Endothelial cell of umbilical vein (primary cell): Measurements from ENCODE around the gene APMAP. TPM values are rescaled to one million over a fixed set of nuclear protein-coding genes. Genes with fewer than 3 reads are reported as not detected.

Experiments
- BruUV-seq: library from RNA; stranded (reverse); fragments of 400-500 nt; replicated peaks from 2 replicates; lab custom pipeline; 2021; lab: Mats Ljungman, UMichigan
- CTCF ChIA-PET: fragments of 300-600, 350-600 bp; sonication (Branson Sonifier 250); formaldehyde crosslinking; loops from one replicate; lab custom pipeline; 2021; ENCODE audit warnings: antibody characterized with exemption, inconsistent platforms; lab: Charles Lee
- POLR2A ChIA-PET: fragments of 300-600, 350-600 bp; sonication (Branson Sonifier 250); formaldehyde crosslinking; loops from one replicate; lab custom pipeline; 2021; ENCODE audit warnings: antibody characterized with exemption, inconsistent platforms; lab: Charles Lee
- DNase-seq: peaks from one replicate; pipeline ENCODE4 v3.0.0-alpha.2; 2011; ENCODE audit warnings: low read depth, low spot score
- FAIRE-seq: peaks from 2 replicates; lab custom pipeline; 2011; peaks lifted over from hg19 to GRCh38; lab: Jason Lieb, UNC
- H2AFZ ChIP-seq: 2 replicates; pipeline ENCODE4 v1.6.0; 2012; ENCODE audit warnings: low read depth, low read length, control low read depth, inconsistent platforms
- H3K27ac ChIP-seq: 2 replicates; pipeline ENCODE4 v1.5.1; 2011; ENCODE audit warnings: low read depth, mild to moderate bottlenecking, control low read depth, low read length, moderate library complexity; ENCODE audit not compliant: insufficient read depth
- H3K27me3 ChIP-seq, 2 experiments: 2 replicates each; pipeline versions ENCODE4 v1.6.0 to v1.6.1; 2011; ENCODE audit warnings: low read length in 2 of 2, mixed read lengths in 1 of 2; ENCODE audit not compliant: control insufficient read depth in 2 of 2, insufficient read depth in 2 of 2
- H3K36me3 ChIP-seq, 2 experiments: 2 replicates in 1 of 2; 3 replicates in 1 of 2; pipeline ENCODE4 v1.5.1; 2011; ENCODE audit warnings: low read length in 2 of 2, mild to moderate bottlenecking in 1 of 2, moderate library complexity in 1 of 2; ENCODE audit not compliant: control insufficient read depth in 2 of 2, insufficient read depth in 2 of 2; ENCODE audit errors: extremely low read depth in 1 of 2
- H3K4me1 ChIP-seq: 3 replicates; pipeline ENCODE4 v1.5.1; 2011; ENCODE audit warnings: mild to moderate bottlenecking, low read length; ENCODE audit not compliant: control insufficient read depth, insufficient read depth; ENCODE audit errors: extremely low read depth
- H3K4me2 ChIP-seq: 2 replicates; pipeline ENCODE4 v1.6.1; 2011; ENCODE audit warnings: low read length, control low read depth, mixed read lengths; ENCODE audit not compliant: insufficient read depth
- H3K4me3 ChIP-seq, 3 experiments: fragments of 200-600 bp in 1 of 3; sonication (generic), shearing (Covaris generic) in 1 of 3; replicated peaks in 1 of 3; 2 replicates each; pipeline ENCODE4 v1.5.1; 2011 to 2016; ENCODE audit warnings: control low read depth in 3 of 3, low read length in 3 of 3, mild to moderate bottlenecking in 2 of 3, inconsistent platforms in 1 of 3, low read depth in 1 of 3, moderate library complexity in 1 of 3; ENCODE audit not compliant: insufficient read depth in 1 of 3
- H3K79me2 ChIP-seq: 2 replicates; pipeline ENCODE4 v1.6.0; 2012; ENCODE audit warnings: low read length, inconsistent platforms; ENCODE audit not compliant: control insufficient read depth, insufficient read depth
- H3K9ac ChIP-seq: replicated peaks from 2 replicates; pipeline ENCODE3; 2011; ENCODE audit warnings: low read length, control low read depth; ENCODE audit not compliant: insufficient read depth; ENCODE audit errors: extremely low read depth
- H3K9me1 ChIP-seq: replicated peaks from 3 replicates; pipeline ENCODE4 v1.6.0; 2011; ENCODE audit warnings: mild to moderate bottlenecking, low read length; ENCODE audit not compliant: control insufficient read depth, insufficient read depth; ENCODE audit errors: extremely low read depth
- H3K9me3 ChIP-seq: replicated peaks from 2 replicates; pipeline ENCODE4 v1.5.1; 2012; ENCODE audit warnings: low read length, inconsistent platforms; ENCODE audit not compliant: control insufficient read depth, insufficient read depth
- H4K20me1 ChIP-seq: replicated peaks from 2 replicates; pipeline ENCODE3; 2011; ENCODE audit warnings: mild to moderate bottlenecking, low read length; ENCODE audit not compliant: control insufficient read depth, insufficient read depth; ENCODE audit errors: extremely low read depth
- EZH2 ChIP-seq: IDR thresholded peaks from 2 replicates; pipeline ENCODE4 v1.6.1; 2012; ENCODE audit warnings: borderline replicate concordance, low read depth, mild to moderate bottlenecking, moderate library complexity, low read length, inconsistent platforms; ENCODE audit not compliant: severe bottlenecking
- FOS ChIP-seq: IDR thresholded peaks from 2 replicates; pipeline ENCODE4 v1.6.1; 2011; ENCODE audit warnings: mild to moderate bottlenecking, low read length, moderate library complexity, borderline replicate concordance; ENCODE audit not compliant: insufficient read depth
- GATA2 ChIP-seq: IDR thresholded peaks from 2 replicates; pipeline ENCODE4 v1.7.0; 2011; ENCODE audit warnings: low read depth, mild to moderate bottlenecking, moderate library complexity, mixed read lengths, low read length; ENCODE audit not compliant: insufficient read length, insufficient read depth
- JUN ChIP-seq: IDR thresholded peaks from 2 replicates; pipeline ENCODE4 v1.6.1; 2011; ENCODE audit warnings: borderline replicate concordance, low read depth; ENCODE audit not compliant: insufficient read length, insufficient read depth
- MYC ChIP-seq: IDR thresholded peaks from one replicate; pipeline ENCODE4 v1.6.1; 2011; ENCODE audit warnings: mild to moderate bottlenecking, low read depth, low read length
- POLR2A ChIP-seq: IDR thresholded peaks from 2 replicates; pipeline ENCODE4 v1.6.1; 2012; ENCODE audit warnings: low read depth, mild to moderate bottlenecking, control low read depth, low read length
- POLR2AphosphoS5 ChIP-seq: IDR thresholded peaks from 2 replicates; pipeline ENCODE4 v1.6.1; 2012; ENCODE audit warnings: low read depth, mild to moderate bottlenecking, control low read depth, low read length, moderate library complexity; ENCODE audit not compliant: insufficient read depth
- dilution Hi-C: fragments of 300-500 bp; cut with MboI; formaldehyde crosslinking; loops from one replicate; pipeline ENCODE4 v1.15.0; 2019; ENCODE audit warnings: low sequenced_read_pairs; ENCODE audit not compliant: extremely low pct_ligation_motif_present
- intact Hi-C: fragments of 100-400 bp; cut with micrococcal nuclease; formaldehyde crosslinking; loops from one replicate; pipeline ENCODE4 v1.10.0; 2022
- polyA plus RNA-seq, 4 experiments: library from polyadenylated mRNA; depleted of rRNA in 3 of 4; stranded (reverse) in 3 of 4; unstranded in 1 of 4; fragments of >200 nt; gene quantifications; 2 replicates each; pipeline versions ENCODE4 v1.2.1 to v1.2.3, GENCODE V29; 2011 to 2012; ENCODE audit warnings: missing spikeins in 1 of 4
- total RNA-seq: library from RNA; stranded (reverse); gene quantifications from 2 replicates; pipeline ENCODE4 v1.2.3, GENCODE V29; 2021
- TF ChIP-seq, protein P1 (sequence below): IDR thresholded peaks from 2 replicates; pipeline ENCODE4 v1.6.1; 2011; ENCODE audit not compliant: insufficient read depth, insufficient read length
- TF ChIP-seq, protein P2 (sequence below), 2 donors: IDR thresholded peaks; 1 replicate in 1 of 2; 2 replicates in 1 of 2; pipeline ENCODE4 v1.5.1; 2011; ENCODE audit warnings: low read length in 2 of 2, mild to moderate bottlenecking in 2 of 2, moderate library complexity in 2 of 2, control low read depth in 1 of 2, inconsistent platforms in 1 of 2, low read depth in 1 of 2; ENCODE audit not compliant: insufficient read depth in 1 of 2; ENCODE audit errors: extremely low read depth in 1 of 2

Gene APMAP
- total and polyA plus RNA-seq, 2 donors (not counting 3 experiments of a cell fraction or from before 2014, with no cell fraction given) = 80.7 to 110 TPM

DNA sequence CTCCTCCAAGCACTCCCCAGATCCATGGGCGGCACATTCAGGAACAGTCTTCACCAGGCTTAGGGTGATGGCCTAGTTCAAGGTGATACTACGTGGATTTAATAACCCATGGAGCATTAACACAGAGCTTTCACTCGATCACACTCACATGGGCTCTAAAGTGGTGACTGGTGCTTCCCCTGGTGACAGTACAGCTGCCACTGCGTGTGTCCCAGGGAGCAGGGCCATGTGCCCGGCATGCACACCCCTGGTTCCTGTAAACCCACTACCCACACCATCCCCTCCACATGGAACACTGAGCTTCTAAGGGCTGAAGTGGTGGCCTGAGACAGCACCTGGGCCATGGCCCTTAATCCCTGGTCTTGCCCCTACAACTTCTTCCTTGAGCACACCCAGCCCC is 27.8 kb upstream of the APMAP start:
- dilution Hi-C loops = no loop called here
- Histone ChIP-seq H3K9me3 (no peaks in the 10 kb centered on the region), H3K4me3 (no peak overlapping the region), H3K27me3 (no peaks in the 10 kb centered on the region), H4K20me1 (no peaks in the 10 kb centered on the region), H3K79me2 (no peaks in the 10 kb centered on the region), H3K4me2 (no peak overlapping the region), H3K4me1 (no peaks in the 10 kb centered on the region), H3K9me1 (no peaks in the 10 kb centered on the region), H3K36me3 (no peaks in the 10 kb centered on the region), H3K9ac (no peak overlapping the region), H3K27ac (no peak overlapping the region), H2AFZ (no peak overlapping the region)
- DNase-seq = no peak
- TF ChIP-seq MYC (no peak), POLR2A (no peak), POLR2AphosphoS5 (no peak), JUN (no peak), GATA2 (no peak), EZH2 (no peak), FOS (no peak)
- TF ChIP-seq, protein P1, sequence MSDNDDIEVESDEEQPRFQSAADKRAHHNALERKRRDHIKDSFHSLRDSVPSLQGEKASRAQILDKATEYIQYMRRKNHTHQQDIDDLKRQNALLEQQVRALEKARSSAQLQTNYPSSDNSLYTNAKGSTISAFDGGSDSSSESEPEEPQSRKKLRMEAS = no peak
- TF ChIP-seq, protein P2, sequence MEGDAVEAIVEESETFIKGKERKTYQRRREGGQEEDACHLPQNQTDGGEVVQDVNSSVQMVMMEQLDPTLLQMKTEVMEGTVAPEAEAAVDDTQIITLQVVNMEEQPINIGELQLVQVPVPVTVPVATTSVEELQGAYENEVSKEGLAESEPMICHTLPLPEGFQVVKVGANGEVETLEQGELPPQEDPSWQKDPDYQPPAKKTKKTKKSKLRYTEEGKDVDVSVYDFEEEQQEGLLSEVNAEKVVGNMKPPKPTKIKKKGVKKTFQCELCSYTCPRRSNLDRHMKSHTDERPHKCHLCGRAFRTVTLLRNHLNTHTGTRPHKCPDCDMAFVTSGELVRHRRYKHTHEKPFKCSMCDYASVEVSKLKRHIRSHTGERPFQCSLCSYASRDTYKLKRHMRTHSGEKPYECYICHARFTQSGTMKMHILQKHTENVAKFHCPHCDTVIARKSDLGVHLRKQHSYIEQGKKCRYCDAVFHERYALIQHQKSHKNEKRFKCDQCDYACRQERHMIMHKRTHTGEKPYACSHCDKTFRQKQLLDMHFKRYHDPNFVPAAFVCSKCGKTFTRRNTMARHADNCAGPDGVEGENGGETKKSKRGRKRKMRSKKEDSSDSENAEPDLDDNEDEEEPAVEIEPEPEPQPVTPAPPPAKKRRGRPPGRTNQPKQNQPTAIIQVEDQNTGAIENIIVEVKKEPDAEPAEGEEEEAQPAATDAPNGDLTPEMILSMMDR (IDR thresholded peaks at IDR 0.05; ENCODE audit: extremely low read depth in 1 of 2, insufficient read depth in 1 of 2, low read depth in 1 of 2, low read length in 2 of 2) = no peak
- no peak for FAIRE-seq
- BruUV-seq = no TSS peak
- POLR2A ChIA-PET = no interaction called here
- CTCF ChIA-PET = no interaction called here
- intact Hi-C loops = no loop called here
